GM19438 (cell line): ENCODE results near the gene NUFIP1.
"Not testable (repeated sequence)": the region's sequence is repeated elsewhere in the genome, so short reads cannot be mapped to it uniquely, and the experiment has no call there.

Source experiments
- ATAC-seq: cut with Tn5 transposase; IDR thresholded peaks from one replicate; pipeline ENCODE4 v1.9.1; 2021; ENCODE audit warnings: low read depth; ENCODE audit not compliant: unreplicated experiment

Gene NUFIP1

GRCh38 chr13:44921931-44922758 is 67.1 kb downstream of the NUFIP1 start:
- no peak for ATAC-seq

- no peak for ATAC-seq
These were observed 67.9 kb downstream of the NUFIP1 start for GRCh38 chr13:44921246-44921877.

GRCh38 chr13:44920013-44920412 is 69.3 kb downstream of the NUFIP1 start:
- ATAC-seq: no peak

DNA sequence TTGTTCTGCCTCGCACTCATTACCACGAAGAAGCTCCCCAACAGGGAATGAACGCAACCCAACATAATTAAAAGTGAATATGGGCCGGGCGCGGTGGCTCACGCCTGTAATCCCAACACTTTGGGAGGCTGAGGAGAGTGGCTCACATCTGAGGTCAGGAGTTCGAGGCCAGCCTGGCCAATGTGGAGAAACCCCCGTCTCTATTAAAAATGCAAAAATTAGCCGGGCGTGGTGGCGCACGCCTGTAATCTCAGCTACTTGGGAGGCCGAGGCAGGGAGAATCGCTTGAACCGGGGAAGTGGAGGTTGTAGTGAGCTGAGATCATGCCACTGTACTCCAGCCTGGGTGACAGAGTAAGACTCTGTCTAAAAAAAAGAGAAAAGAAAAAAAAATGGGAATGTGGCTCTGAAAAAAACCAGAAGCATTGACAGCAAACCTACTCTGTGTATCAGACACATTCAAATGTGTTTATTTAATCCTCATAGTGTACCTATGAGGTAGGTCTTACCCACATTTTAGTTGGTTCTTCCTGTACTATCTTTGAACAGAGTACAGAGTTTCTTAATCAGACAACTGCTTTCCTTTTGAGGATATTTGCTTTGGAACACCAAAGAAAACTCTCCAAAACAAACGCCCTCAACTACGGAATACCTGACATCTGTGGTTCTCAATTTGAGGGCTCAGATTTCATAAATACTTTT is 70.0 kb downstream of the NUFIP1 start:
- no peak for ATAC-seq

DNA sequence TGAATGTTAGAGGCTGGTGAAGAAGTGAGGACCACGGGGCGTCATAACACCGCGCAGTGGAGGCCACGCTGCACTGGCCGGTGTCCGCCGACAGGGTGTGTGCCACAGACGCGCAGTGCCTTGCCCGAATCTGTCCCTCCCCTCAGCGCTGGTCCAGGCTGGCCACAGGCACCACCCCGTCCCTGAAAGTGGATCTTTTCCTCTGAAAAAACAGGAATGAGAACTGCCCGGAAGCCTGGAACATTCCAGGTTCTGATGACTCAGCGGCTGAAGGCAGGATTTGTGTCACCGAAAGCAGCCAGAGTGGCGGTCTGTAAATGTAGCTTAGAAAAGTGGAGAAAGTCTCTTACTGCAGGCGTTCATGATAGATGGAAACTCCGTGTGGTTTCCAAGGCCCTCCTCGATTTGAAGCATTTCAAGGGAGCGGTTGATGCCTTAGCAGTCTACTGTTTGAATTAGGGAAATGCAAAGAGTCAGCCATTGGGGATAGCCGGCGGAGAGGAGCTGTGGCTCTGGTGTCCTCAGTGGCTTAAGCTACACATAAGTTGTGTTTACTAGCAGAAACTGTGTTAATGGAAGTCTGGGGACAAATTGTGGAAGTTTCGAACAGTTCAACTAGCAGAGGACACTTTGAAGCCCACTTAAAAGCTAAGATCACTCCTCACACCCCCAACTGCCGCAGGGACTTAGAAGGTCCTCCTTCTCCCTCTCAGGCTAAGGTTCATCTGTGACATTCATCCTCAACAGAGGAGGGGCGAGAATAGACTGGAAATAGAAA is 70.8 kb downstream of the NUFIP1 start:
- ATAC-seq: peak; percentile 84

GRCh38 chr13:44917589-44918325 is 71.5 kb downstream of the NUFIP1 start:
- peak; percentile 79 for ATAC-seq

GRCh38 chr13:44912278-44913016 is 76.8 kb downstream of the NUFIP1 start:
- no peak for ATAC-seq

- ATAC-seq: no peak
These were observed 80.6 kb downstream of the NUFIP1 start for GRCh38 chr13:44908712-44909111.

DNA sequence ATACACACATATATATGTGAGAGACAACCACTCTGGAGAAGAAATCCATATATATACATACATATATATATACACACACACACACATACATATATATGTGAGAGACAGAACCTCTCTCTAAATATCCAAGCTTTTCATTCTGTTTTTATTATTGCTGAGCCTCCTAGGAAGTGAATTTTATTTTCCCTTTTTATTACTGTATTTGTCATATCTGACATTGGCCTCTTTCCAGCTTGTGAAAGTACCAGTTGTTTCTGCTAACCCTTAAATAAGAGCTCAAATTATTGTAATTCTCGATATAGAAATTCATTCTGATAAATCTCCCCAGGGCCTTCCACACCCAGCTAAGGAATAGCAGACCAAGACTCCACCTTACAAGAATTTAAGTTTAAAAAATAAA is 81.0 kb downstream of the NUFIP1 start:
- no peak for ATAC-seq

- no peak for ATAC-seq
These were observed 82.6 kb downstream of the NUFIP1 start for GRCh38 chr13:44906713-44907112.

DNA sequence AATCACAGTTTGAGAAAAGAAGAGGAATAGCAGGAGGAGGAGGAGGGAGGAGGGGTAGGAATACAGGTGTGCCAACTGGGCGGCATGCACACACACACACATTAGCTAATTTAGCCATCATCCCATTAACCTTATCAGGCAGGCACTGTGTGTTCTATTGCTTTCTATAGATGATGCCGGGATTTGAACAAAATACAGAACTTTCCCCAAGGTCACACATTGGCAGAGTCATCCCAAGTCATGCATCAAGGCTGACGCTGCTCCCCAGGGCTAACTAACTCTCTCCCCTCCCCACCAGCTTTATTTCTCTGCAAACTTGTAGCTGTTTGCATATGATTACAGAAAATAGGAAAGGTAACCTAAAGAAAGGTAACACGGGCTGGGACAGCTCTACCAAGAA is 83.0 kb downstream of the NUFIP1 start:
- ATAC-seq: no peak

DNA sequence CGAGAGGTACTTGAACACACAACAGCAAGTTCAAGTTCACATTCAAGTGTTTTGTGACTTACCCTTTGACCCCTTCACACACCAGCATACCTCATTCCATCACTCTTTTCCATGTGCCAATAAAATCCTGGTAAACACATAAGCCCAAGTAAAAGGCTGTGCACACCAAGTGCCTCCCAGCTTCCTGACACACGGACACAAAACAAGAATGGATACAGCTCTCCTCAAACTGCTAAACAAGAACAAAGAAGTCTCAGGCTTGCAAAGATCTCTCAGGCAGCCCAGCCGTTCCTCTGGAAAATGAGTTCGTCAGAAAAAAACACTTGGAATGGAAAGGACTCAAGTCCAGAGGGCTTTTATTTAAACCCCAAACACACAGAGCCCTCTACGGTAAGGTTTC is 83.7 kb downstream of the NUFIP1 start:
- ATAC-seq: no peak

DNA sequence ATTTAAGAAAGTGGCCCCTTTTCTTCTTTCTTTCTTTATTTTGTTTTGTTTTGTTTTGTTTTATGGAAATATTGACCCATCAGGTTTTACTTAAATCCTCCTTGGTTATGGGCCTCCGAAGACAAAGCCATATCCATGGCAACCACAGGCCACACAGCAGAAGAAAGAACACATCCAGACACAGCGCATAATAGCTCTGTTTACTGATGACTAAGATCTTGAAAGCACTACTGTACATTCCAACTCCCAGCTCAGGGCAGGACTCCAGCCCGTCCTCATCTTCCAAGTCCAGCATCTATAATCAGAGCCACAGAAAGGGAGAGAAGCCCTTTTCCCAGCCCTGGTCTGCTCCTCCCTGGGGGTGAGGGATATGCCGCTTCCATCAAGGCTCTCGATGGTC is 84.3 kb downstream of the NUFIP1 start:
- ATAC-seq: no peak

DNA sequence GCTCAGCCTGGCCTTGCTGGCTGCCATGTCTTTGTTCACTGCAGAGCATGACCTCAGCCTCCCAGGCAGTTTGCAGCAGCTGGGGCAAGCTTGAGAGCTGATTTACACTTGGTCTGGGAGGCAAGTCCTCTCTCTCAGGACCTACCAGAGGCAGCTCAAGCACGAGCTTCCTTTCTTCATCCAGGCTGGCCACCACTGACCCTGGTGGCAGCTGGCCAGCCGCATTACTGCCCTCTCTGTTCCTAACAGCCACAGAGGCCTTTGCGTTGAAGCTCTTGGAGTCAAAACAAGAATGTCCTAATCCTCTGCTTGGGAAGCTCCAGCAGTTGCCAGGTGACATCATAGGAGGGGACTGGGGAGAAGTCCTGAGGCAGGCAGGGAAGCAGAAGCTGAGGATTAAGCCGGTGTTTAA is 85.7 kb downstream of the NUFIP1 start:
- ATAC-seq: no peak

GRCh38 chr13:44902738-44903137 is 86.5 kb downstream of the NUFIP1 start:
- no peak for ATAC-seq

GRCh38 chr13:44899967-44900366 is 89.3 kb downstream of the NUFIP1 start:
- no peak for ATAC-seq

DNA sequence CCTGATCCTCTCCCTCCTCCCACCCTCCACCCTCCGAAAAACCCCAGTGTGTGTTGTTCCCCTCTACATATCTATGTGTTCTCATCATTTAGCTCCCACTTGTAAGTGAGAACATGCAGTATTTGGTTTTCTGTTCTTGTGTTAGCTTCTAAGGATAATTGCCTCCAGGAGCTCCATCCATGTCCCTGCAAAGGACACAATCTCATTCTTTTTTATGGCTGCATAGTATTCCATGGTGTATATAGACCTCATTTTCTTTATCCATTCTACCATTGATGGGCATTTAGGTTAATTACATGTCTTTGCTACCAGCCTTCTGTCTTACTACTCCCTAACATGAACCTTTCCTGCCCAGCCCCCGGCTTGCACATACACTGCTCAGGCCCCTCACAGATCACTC is 91.0 kb downstream of the NUFIP1 start:
- ATAC-seq: not testable (repeated sequence)

DNA sequence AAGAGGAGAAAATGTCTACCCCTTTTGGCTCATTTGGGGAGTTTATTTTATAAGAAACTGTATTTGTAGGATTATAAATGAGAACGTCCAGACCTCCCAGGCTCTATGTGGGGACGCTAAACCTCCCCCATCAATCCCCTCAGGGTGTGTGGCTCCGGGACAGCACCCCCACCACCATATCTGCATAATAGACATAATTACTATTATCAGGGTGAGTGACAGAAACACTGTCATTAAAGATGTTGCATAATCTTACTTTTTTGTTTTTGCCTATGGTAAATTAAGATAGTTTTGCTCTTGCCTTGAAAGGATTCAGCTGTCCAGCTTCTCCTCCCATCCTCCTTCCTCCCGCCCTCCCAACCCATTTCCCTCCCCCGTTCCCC is 93.3 kb downstream of the NUFIP1 start:
- ATAC-seq: no peak

DNA sequence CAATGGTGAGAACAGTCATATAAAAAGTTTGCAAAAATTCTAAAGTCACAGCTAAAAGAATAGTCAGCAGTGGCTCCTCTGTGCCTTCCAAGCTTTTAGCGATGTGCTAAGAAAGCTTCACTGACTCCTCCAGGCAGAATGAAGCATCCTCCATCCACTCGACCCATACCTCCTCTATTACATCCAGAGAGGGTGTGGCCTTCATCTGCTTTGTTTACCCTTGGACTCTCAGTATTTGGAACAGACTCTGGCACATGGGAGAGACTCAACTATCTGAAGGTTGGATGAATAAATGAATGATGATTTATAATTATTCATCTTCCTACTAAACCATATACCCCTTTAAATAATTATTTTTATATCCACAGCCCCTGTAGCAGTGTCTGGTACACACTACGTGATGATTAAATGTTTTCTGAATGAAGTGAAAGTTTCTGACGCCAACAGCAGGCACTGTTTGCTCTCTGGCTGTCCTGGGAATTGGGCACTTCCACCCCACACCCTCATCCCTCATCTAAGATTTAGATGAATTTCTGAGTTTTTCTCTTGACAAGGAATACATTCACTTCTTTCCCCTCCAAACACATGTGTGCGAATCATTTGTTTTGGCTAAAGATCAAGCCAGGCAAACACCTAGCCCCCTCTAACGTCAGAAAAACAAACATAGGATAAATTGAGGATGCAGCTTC is 93.9 kb downstream of the NUFIP1 start:
- ATAC-seq: no peak
